Heart right ventricle (tissue), 16 donors: ENCODE data around the gene SHB. TPM values are rescaled to one million over a fixed set of nuclear protein-coding genes. Genes with fewer than 3 reads are reported as not detected.
A peak's percentile ranks its signal among the peaks of the same experiment; 100 is the strongest.

Experiments used
- ATAC-seq, 8 donors: fragments of 200-7000 bp; cut with Tn5 transposase; one replicate each; pipeline ENCODE4 v1.9.1; 2020; ENCODE audit warnings: mild to moderate bottlenecking in 8 of 8, moderate library complexity in 8 of 8, moderate number of reproducible peaks in 1 of 8
- DNase-seq, 2 donors: peaks; one replicate each; pipeline ENCODE4 v3.0.0-alpha.2; 2020
- H3K27ac ChIP-seq, 10 donors: fragments of 200-600 bp; sonication (generic) in 2 of 10; one replicate each; pipeline versions ENCODE4 v1.5.0 to v1.8.0; 2020 to 2022; ENCODE audit warnings: mild to moderate bottlenecking in 3 of 10
- H3K27me3 ChIP-seq, 7 donors: fragments of 200-600 bp; one replicate each; pipeline ENCODE4 v1.8.0; 2021 to 2022; ENCODE audit warnings: mild to moderate bottlenecking in 2 of 7
- H3K36me3 ChIP-seq, 9 donors: fragments of 200-600 bp; sonication (generic) in 1 of 9; one replicate each; pipeline versions ENCODE4 v1.5.0 to v1.8.0; 2020 to 2022; ENCODE audit warnings: mild to moderate bottlenecking in 2 of 9
- H3K4me1 ChIP-seq, 9 donors: fragments of 200-600 bp; sonication (generic) in 1 of 9; one replicate each; pipeline versions ENCODE4 v1.5.0 to v1.8.0; 2020 to 2022; ENCODE audit warnings: mild to moderate bottlenecking in 4 of 9
- H3K4me3 ChIP-seq, 10 donors: fragments of 200-600 bp; sonication (generic) in 2 of 10; one replicate each; pipeline versions ENCODE4 v1.5.0 to v1.8.0; 2020 to 2022; ENCODE audit warnings: mild to moderate bottlenecking in 7 of 10, moderate library complexity in 2 of 10
- H3K9me3 ChIP-seq, 11 donors: fragments of 200-600 bp in 10 of 11; sonication (generic) in 2 of 11; one replicate each; pipeline versions ENCODE4 v1.5.0 to v1.8.0; 2013 to 2022; ENCODE audit warnings: mild to moderate bottlenecking in 2 of 11, control low read depth in 1 of 11, moderate library complexity in 1 of 11
- WGBS, 2 donors: extraction: QIAGEN DNeasy Blood & Tissue Kit; methylation state at CpG; one replicate each; pipeline ENCODE4 v1.1.7; 2013; ENCODE audit warnings: inconsistent platforms in 1 of 2; 5-methylcytosine and 5-hydroxymethylcytosine counted together
- intact Hi-C, 10 donors: fragments of 100-400 bp; cut with DNase I; formaldehyde crosslinking; loops; one replicate each; pipeline versions ENCODE4 v1.11.1 to v1.14.2; 2022
- polyA plus RNA-seq, 2 donors: library from polyadenylated mRNA; stranded (reverse); fragments of 200-250 nt; gene quantifications; one replicate each; pipeline ENCODE4 v1.2.3, GENCODE V29; 2013
- total RNA-seq, 10 donors: library from RNA; stranded (reverse); fragmentation: NEBNext Ultra II Directional in 3 of 10; extraction: Animal tissue kit (Norgen Biotek cat#: 25700) in 3 of 10; gene quantifications; one replicate each; pipeline versions ENCODE4 v1.2.1 to v1.2.4, GENCODE V29; 2021 to 2023
- TF ChIP-seq, protein P1 (sequence below), 9 donors: fragments of 200-600 bp; sonication (generic) in 2 of 9; IDR thresholded peaks; one replicate each; pipeline versions ENCODE4 v1.5.0 to v1.8.0; 2021 to 2022; ENCODE audit warnings: antibody characterized with exemption in 9 of 9, mild to moderate bottlenecking in 5 of 9, moderate library complexity in 1 of 9
- donor health status: Arrhythmogenic right ventricular cardiomyopathy.
- donor health status: ischemic (EF 13 %, LVEDD 7.1; RV severe dilation, severe dysfunction).
- donor health status: healthy with polysubstance abuse.
- donor health status: DM: no; HTN: yes; CAD: no.
- donor health status: DM: no; HTN: no; CAD: no.
- donor health status: ischemic (EF 25% LVEDD 6.9; RV normal size, moderate dysfunction).
- donor health status: ischemic (EF 25% LVEDD 5.7; RV mildly dilated, moderate dysfunction).
- donor health status: healthy.
- donor health status: DM: yes; HTN: yes; CAD: no.
- donor health status: Ischemic cardiomyopathy.
- donor health status: ischemic (EF 35%, LVEDD 5.7; RV mildly dilated, moderate dysfunction).
- donor health status: nonischemic (EF 11% LVEDD 7.7; RV severe dilation, severe dysfunction).
- donor health status: DM: yes; HTN: yes; CAD: no.
- donor health status: PGD.
- donor health status: ischemic (EF 29% LVEDD 5.4; RV normal size, mild dysfunction).
- donor health status: nonischemic (EF 23%, LVEDD 6.1; RV moderate dilation, normal function).

Gene SHB
- total and polyA plus RNA-seq, 12 donors, result 5.7 to 26.6 (median 18.0) TPM

DNA sequence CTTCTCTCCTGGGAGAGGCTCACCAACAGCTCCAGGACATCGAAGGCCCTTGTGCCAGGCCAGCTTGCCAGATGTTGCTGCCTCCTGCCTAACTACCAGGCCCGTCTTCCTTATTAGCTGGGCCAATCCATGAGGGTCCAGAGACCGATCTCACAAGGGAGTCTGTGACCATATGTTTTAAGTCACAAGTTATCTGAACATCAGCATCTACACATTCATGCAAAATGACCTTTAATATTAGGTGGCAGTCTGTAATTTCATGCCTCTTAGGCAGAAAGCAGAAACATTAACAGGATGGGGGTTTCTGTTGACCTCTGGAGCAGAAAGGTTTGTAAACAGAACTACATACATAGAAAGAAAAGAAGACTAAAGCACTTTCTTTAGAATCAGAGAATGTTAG is 90.0 kb downstream of the SHB start:
- WGBS, 2 donors, result 82 to 86% methylated on average over 3 of the region's 3 CpGs
- TF ChIP-seq, protein P1, sequence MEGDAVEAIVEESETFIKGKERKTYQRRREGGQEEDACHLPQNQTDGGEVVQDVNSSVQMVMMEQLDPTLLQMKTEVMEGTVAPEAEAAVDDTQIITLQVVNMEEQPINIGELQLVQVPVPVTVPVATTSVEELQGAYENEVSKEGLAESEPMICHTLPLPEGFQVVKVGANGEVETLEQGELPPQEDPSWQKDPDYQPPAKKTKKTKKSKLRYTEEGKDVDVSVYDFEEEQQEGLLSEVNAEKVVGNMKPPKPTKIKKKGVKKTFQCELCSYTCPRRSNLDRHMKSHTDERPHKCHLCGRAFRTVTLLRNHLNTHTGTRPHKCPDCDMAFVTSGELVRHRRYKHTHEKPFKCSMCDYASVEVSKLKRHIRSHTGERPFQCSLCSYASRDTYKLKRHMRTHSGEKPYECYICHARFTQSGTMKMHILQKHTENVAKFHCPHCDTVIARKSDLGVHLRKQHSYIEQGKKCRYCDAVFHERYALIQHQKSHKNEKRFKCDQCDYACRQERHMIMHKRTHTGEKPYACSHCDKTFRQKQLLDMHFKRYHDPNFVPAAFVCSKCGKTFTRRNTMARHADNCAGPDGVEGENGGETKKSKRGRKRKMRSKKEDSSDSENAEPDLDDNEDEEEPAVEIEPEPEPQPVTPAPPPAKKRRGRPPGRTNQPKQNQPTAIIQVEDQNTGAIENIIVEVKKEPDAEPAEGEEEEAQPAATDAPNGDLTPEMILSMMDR (IDR thresholded peaks at IDR 0.05), result no peak

DNA sequence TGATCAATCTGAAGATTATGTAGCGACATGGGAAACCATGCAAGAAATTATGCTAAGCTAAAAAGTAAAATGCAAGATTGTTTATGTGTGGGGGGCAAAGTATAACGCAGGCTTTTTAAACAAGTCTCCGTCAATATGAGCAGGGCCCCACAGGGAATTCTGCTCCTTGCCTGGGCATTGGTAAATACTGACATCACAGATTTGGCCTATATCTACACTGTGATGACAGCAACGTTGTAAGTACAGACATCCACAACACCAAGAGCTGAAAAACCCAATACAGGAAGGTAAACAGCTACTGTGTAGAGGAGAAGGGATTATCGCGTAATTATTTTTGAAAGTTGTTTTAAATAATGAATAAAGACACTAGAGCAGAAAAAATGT is 90.6 kb downstream of the SHB start:
- 80 to 81% methylated on average over 6 of the region's 6 CpGs for WGBS, 2 donors
- DNase-seq (no peak), ATAC-seq (no peak)
- Histone ChIP-seq H3K9me3 (no peaks in the 10 kb centered on the region), H3K36me3 (peaks cover 0 to 12% (median 3%) of the 10 kb centered on the region in 9 donors), H3K27me3 (no peaks in the 10 kb centered on the region), H3K4me1 (peaks cover 0 to 25% (median 5%) of the 10 kb centered on the region in 9 donors), H3K4me3 (no peak overlapping the region), H3K27ac (no peak overlapping the region)
- TF ChIP-seq, protein P1 (IDR thresholded peaks at IDR 0.05), result no peak
- intact Hi-C loops, result no loop called here

More for the DNA sequence above, 90.0 kb downstream of the SHB start:
- intact Hi-C loops, result no loop called here
- ATAC-seq (no peak), DNase-seq (no peak)
- H3K27ac ChIP-seq, result no peak overlapping the region
- peaks cover 0 to 26% (median 5%) of the 10 kb centered on the region in 9 donors for H3K4me1 ChIP-seq
- no peaks in the 10 kb centered on the region for H3K9me3 ChIP-seq
- no peaks in the 10 kb centered on the region for H3K27me3 ChIP-seq
- no peak overlapping the region for H3K4me3 ChIP-seq
- H3K36me3 ChIP-seq, result peaks cover 0 to 7% (median 0%) of the 10 kb centered on the region in 9 donors

DNA sequence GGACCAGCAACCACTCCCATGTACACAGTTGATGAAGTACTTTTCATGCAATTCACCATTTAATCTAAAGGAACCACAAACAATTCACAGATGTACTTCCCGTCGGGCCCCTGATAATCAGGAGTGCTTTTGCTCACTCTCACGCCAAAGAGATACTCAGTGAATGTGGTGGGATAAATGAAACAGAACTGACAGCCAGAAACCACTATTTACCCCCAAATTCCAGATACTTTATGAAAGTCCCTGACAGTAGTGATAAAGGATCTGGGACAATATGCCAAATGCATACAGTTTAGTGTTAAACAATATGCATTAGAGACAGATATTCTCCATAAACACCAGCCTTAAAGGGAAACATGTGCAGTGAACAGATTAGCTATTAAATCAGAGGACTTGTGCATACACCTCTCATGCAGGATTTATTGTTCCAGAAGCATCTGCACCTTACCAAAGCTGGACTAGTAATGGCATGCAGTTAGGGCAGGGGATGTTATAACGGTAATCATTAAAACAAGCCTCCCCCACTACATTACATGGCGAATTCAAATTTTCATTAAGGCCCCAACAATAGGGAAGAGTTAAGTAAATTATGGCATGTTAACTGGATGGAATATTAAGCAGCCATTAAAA is 91.1 kb downstream of the SHB start:
- Histone ChIP-seq H3K27me3 (no peaks in the 10 kb centered on the region), H3K36me3 (peaks cover 0 to 17% (median 4%) of the 10 kb centered on the region in 9 donors), H3K4me3 (no peak overlapping the region), H3K9me3 (no peaks in the 10 kb centered on the region), H3K4me1 (peaks cover 0 to 25% (median 5%) of the 10 kb centered on the region in 9 donors), H3K27ac (no peak overlapping the region)
- DNase-seq, result no peak
- 63 to 71% methylated on average over 5 of the region's 5 CpGs for WGBS, 2 donors
- no peak for ATAC-seq
- TF ChIP-seq, protein P1 (IDR thresholded peaks at IDR 0.05), result no peak
- intact Hi-C loops, result no loop called here

DNA sequence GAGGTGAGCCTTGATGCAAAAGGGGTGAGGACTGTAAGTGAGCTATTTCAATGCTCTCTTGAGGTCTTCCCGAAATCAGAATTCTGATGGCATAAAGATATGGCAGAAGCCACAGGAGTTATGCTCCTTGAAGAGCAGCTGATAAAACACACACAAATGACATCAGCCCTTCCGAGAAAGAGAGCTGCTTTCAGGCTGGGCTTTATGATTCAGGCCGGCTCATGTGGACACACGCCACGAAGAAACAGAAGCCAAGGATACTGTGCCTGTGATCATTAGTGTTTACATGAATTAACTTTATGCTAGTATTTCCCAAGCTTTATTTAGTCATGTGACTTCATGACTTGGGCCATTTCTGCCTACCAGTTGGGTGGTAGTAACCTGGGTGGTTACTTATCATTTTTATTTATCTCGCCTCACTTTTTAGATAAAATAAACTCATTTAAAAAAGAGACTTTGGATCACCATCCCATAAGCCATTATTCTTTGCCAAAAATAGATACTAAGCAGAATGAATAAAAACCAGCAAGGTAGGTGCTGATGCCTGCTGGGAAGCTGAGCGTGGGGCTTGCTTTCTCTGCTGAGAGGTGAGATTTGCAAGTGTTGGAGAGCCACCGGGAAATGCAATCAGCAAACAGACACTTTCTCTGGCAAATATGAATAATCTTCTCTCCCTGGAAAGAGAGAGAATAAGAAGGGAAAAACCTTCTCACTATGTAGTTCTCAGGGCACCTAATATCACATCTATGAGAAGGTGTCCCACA is 92.1 kb downstream of the SHB start:
- peak in 5 of 8 donors; percentile 32 to 77 (median 57) for ATAC-seq
- Histone ChIP-seq H3K27ac (peak overlapping the region in 1 of 10 donors; percentile 31), H3K9me3 (no peaks in the 10 kb centered on the region), H3K4me3 (no peak overlapping the region), H3K27me3 (no peaks in the 10 kb centered on the region), H3K36me3 (peaks cover 0 to 25% (median 4%) of the 10 kb centered on the region in 9 donors), H3K4me1 (peaks cover 0 to 22% (median 5%) of the 10 kb centered on the region in 9 donors)
- no peak for DNase-seq
- TF ChIP-seq, protein P1 (IDR thresholded peaks at IDR 0.05), result no peak
- 70% methylated on average over 8 of the region's 8 CpGs for WGBS, 2 donors
- intact Hi-C loops, result no loop called here
